ENCODE results near the gene CCDC92B. TPM values are rescaled to one million over a fixed set of nuclear protein-coding genes. Genes with fewer than 3 reads are reported as not detected.
"Not testable (repeated sequence)": the region's sequence is repeated elsewhere in the genome, so short reads cannot be mapped to it uniquely, and the experiment has no call there.

Gene CCDC92B
- total RNA-seq, result 0.11 TPM
- long read RNA-seq, result 0 reads

GRCh38 chr17:2749058-2749783 lies at the start of gene CCDC92B:
Gene CCDC92B, minus strand, starts transcription at chr17:2749652. Its CDS starts 14,507 bp downstream, at chr17:2735145.
- DNase-seq, result no peak
- intact Hi-C loops (cut with DNase I), result no loop called here
- ATAC-seq (ENCODE audit: poor library complexity), result no peak

GRCh38 chr17:2798678-2799077 lies 49.2 kb upstream of the CCDC92B start:
- no peak for ATAC-seq (ENCODE audit: poor library complexity)
- intact Hi-C loops (cut with DNase I), result no loop called here
- no peak for DNase-seq

- ATAC-seq (ENCODE audit: poor library complexity), result no peak
- intact Hi-C loops (cut with DNase I), result no loop called here
- no peak for DNase-seq
Measured at GRCh38 chr17:2798188-2798587, 48.7 kb upstream of the CCDC92B start.

DNA sequence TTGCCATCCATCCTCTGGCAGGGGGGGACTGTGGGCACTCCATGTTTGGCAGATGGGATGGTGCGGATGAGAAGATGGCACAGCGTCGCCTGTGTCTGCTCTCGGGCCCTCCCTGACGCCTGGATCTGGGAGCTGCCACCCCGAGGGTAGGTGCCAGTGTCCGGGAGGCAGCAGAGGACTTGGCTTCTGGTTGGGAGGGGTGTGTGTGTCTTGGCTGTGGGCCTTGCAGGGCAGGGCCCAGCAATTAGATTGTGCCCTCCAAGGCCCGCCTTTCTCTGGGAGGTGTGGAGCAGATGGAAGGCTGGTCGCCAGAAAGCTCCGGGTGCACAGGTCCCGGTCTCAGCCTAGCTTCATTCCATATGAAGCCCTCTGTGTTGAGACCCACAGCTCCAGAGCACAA lies 48.2 kb upstream of the CCDC92B start:
- intact Hi-C loops (cut with DNase I), result no loop called here
- ATAC-seq (ENCODE audit: poor library complexity), result peak; percentile 54
- no peak for DNase-seq

GRCh38 chr17:2797226-2797625 lies 47.8 kb upstream of the CCDC92B start:
- intact Hi-C loops (cut with DNase I), result no loop called here
- ATAC-seq (ENCODE audit: poor library complexity) (no peak), DNase-seq (no peak)

DNA sequence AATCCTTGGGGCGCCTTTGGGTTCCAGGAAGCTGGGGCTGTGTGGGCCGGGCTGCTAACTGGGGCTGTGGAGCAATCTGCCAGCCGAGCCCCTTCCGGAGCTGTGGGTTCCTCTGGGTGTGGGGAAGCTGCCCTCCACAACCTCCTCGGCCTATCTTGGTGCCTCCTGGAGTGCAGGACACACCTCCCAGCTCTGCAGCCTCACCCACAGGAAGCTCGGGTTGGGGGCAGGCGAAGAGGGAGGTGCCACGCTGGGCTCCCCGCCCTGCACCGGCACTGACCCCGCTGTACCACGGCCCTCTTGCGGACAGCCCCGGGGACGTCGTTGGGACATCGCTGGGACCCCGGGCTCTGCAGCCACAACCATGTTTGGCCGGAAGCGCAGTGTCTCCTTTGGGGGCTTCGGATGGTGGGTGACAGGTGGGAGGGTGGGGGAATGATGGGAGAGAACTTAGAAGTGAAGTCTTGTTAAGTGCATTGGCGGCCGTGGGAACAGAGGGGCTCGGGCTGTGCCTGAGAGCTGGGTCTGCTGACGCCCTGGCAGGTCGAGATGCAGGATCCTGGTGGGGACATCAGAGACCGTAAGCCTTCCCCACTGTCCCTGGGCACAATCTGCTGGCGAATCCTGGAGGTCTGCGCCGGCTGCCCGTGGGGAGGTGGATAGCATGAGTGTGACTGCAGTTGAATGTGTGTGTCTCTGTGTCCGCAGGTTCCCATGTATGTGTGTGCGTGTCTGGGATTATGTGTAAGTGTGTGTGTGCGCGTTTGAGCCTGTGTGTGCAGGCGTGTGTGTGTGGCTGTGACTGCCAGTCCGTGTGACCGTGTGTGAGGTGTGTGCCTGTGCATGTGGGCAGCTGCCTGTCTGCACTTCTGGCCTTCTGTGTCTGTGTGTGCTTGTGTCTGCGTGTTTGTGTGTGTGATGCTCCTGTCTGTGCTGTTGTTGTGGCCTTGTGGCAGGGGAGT lies 47.0 kb upstream of the CCDC92B start, which contains the start of gene RAP1GAP2:
Gene RAP1GAP2, plus strand, starts transcription at position 275 of the 962 bp plus-strand sequence. Its CDS starts 90 bp downstream, at position 365.
- DNase-seq (peak; percentile 85), ATAC-seq (ENCODE audit: poor library complexity) (peak; percentile 60)
- intact Hi-C loops (cut with DNase I), result no loop called here

DNA sequence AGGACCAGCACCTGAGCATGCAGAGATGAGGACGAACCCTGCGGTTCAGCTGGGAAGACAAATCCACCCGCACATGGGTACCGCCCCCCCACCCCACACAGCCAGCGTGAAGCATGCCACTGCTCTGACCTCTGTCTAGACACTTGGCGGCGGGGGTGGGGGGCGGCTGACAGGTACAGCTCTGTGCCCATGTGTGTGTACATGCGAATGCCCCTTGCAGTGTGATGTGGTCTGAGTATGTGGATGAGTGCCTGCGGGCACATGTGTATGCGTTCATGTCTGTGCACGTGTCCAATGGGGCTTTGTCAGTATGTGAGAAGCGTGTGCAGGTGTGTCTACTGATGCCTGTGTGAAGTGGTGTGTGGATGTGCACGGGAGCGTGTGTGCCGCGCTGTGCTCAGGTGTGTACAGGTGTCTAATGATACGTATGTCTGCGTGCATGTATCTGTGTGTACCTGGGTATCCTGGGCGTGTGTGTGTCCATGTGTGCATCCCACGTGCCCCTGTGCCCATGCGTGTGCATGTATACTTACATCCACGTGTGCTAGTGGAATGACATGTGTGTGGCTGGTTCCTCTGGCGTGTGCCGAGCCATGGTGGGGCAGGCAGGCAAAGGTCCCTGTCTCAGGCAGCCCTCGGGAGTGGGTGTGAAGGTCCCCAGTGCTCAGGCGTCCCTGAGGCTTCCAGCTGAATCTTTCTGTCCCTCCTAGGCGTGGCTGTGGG lies 46.1 kb upstream of the CCDC92B start:
- DNase-seq (no peak), ATAC-seq (ENCODE audit: poor library complexity) (no peak)
- intact Hi-C loops (cut with DNase I), result no loop called here

- ATAC-seq (ENCODE audit: poor library complexity) (no peak), DNase-seq (no peak)
- intact Hi-C loops (cut with DNase I), result no loop called here
Measured at GRCh38 chr17:2794111-2794803, 44.8 kb upstream of the CCDC92B start.

GRCh38 chr17:2792366-2793169 lies 43.1 kb upstream of the CCDC92B start:
- DNase-seq (no peak), ATAC-seq (ENCODE audit: poor library complexity) (no peak)
- intact Hi-C loops (cut with DNase I), result no loop called here

- intact Hi-C loops (cut with DNase I), result no loop called here
- DNase-seq, result no peak
- no peak for ATAC-seq (ENCODE audit: poor library complexity)
Measured at GRCh38 chr17:2789700-2790099, 40.2 kb upstream of the CCDC92B start.

GRCh38 chr17:2786176-2786881 lies 36.9 kb upstream of the CCDC92B start:
- ATAC-seq (ENCODE audit: poor library complexity) (peak; percentile 94), DNase-seq (peak; percentile 90)
- intact Hi-C loops (cut with DNase I), result no loop called here

DNA sequence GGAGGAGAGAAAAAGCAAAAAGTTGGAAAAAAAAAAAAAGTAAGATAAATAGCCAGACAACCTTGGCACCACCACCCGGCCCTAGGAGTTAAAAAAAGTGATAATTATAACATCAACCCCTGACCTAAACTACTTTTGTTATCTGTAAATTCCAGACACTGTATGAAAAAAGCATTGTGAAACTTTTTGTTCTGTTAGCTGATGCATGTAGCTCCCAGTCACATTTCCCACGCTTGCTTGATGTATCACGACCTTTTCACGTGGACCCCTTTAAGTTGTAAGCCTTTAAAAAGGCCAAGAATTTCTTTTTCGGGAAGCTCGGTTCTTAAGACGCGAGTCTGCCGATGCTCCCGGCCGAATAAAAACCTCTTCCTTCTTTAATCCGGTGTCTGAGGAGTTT lies 35.9 kb upstream of the CCDC92B start:
- ATAC-seq (ENCODE audit: poor library complexity); DNase-seq; intact Hi-C loops (cut with DNase I): not testable (repeated sequence)

- ATAC-seq (ENCODE audit: poor library complexity) (no peak), DNase-seq (no peak)
- intact Hi-C loops (cut with DNase I), result no loop called here
Measured at GRCh38 chr17:2784864-2785263, 35.4 kb upstream of the CCDC92B start.

DNA sequence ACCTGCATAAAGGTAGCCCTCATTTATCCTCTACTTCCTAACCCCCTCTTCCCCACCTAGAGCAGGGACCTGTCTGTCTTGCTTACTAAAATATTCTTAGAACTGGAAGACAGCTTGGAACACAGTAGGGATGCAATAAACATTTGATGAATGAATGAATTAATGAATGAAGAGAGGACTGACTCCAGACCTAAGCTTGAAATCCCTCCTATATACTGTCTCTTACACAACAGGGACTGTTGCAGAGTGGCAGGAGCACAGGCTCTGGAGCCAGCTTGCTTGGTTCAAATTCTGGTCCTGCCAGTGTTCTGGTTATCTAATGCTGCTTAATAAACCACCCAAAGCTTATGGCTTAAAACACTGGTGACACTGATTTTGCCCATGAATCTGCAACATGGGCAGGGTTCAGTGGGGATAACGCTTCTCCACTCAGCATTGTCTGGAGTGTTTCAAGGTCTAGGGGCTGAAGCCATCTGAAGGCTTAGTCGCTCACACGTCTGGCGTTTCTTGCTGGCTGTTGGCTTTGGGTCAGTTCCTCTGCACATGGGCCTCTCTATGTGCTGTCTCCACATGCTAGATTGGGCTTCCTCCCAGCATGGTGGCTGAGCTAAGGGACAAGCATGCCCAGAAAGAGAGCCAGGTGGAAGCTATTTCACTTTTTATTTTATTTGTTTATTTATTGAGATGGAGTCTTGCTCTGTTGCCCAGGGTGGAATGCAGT lies 34.0 kb upstream of the CCDC92B start:
- no peak for ATAC-seq (ENCODE audit: poor library complexity)
- intact Hi-C loops (cut with DNase I), result no loop called here
- DNase-seq, result no peak

- ATAC-seq (ENCODE audit: poor library complexity) (no peak), DNase-seq (no peak)
- intact Hi-C loops (cut with DNase I), result no loop called here
Measured at GRCh38 chr17:2782055-2782454, 32.6 kb upstream of the CCDC92B start.

GRCh38 chr17:2781598-2781997 lies 32.1 kb upstream of the CCDC92B start:
- intact Hi-C loops (cut with DNase I); DNase-seq; ATAC-seq (ENCODE audit: poor library complexity): not testable (repeated sequence)

Data from Right ventricle myocardium superior (tissue), 1 donor.